Central memory CD4-positive, alpha-beta T cell (primary cell): Measurements from ENCODE around the gene LNPK.
"Not testable (repeated sequence)": the region's sequence is repeated elsewhere in the genome, so short reads cannot be mapped to it uniquely, and the experiment has no call there.

Experiments
- DNase-seq: peaks from one replicate; pipeline ENCODE4 v3.0.0; 2022

Gene LNPK

GRCh38 chr2:175966839-175967238 is 35.2 kb downstream of the LNPK start:
- no peak for DNase-seq

GRCh38 chr2:175965773-175966172 is 36.3 kb downstream of the LNPK start:
- no peak for DNase-seq

- DNase-seq = no peak
These were observed 37.9 kb downstream of the LNPK start for GRCh38 chr2:175964195-175964594.

- DNase-seq = not testable (repeated sequence)
These were observed 38.9 kb downstream of the LNPK start for GRCh38 chr2:175963171-175963570.

- no peak for DNase-seq
These were observed 44.2 kb downstream of the LNPK start for GRCh38 chr2:175957845-175958244.

GRCh38 chr2:175955136-175955535 is 46.9 kb downstream of the LNPK start:
- no peak for DNase-seq

- no peak for DNase-seq
These were observed 51.6 kb downstream of the LNPK start for GRCh38 chr2:175950512-175950911.

GRCh38 chr2:175948191-175948590 is 53.9 kb downstream of the LNPK start:
- no peak for DNase-seq

GRCh38 chr2:175947073-175947472 is 55.0 kb downstream of the LNPK start:
- no peak for DNase-seq

- DNase-seq = no peak
These were observed 60.4 kb downstream of the LNPK start for GRCh38 chr2:175941699-175942098.

GRCh38 chr2:175937216-175937615 is 64.9 kb downstream of the LNPK start:
- DNase-seq = no peak

GRCh38 chr2:175935289-175936181 is 66.5 kb downstream of the LNPK start:
- DNase-seq = no peak

GRCh38 chr2:175932675-175933074 is 69.4 kb downstream of the LNPK start:
- DNase-seq = no peak

- no peak for DNase-seq
These were observed 70.3 kb downstream of the LNPK start for GRCh38 chr2:175931805-175932204.

GRCh38 chr2:175930504-175930903 is 71.6 kb downstream of the LNPK start:
- no peak for DNase-seq

- DNase-seq = no peak
These were observed 72.2 kb downstream of the LNPK start for GRCh38 chr2:175929850-175930249.

- DNase-seq = no peak
These were observed 75.8 kb downstream of the LNPK start for GRCh38 chr2:175926272-175926671.

- DNase-seq = no peak
These were observed 79.9 kb downstream of the LNPK start for GRCh38 chr2:175922160-175922559.

GRCh38 chr2:175918935-175919334 is 83.1 kb downstream of the LNPK start:
- DNase-seq = no peak

- DNase-seq = no peak
These were observed 87.2 kb downstream of the LNPK start for GRCh38 chr2:175914846-175915245.

- not testable (repeated sequence) for DNase-seq
These were observed 88.0 kb downstream of the LNPK start for GRCh38 chr2:175913849-175914743.

GRCh38 chr2:175913267-175913666 is 88.8 kb downstream of the LNPK start:
- not testable (repeated sequence) for DNase-seq

GRCh38 chr2:175904035-175904434 is 98.0 kb downstream of the LNPK start:
- no peak for DNase-seq
